GM18870 (cell line): ENCODE results near the gene PDSS1.
"Not testable (repeated sequence)": the region's sequence is repeated elsewhere in the genome, so short reads cannot be mapped to it uniquely, and the experiment has no call there.

Experiments
- ATAC-seq: cut with Tn5 transposase; IDR thresholded peaks from one replicate; pipeline ENCODE4 v1.9.1; 2021; ENCODE audit warnings: moderate library complexity; ENCODE audit not compliant: unreplicated experiment

PDSS1 gene

GRCh38 chr10:26697163-26697921 lies at the start of gene PDSS1:
Gene PDSS1, plus strand, starts transcription at chr10:26697701. Its CDS starts 11 bp downstream, at chr10:26697712.
- peak; percentile 73 for ATAC-seq

- not testable (repeated sequence) for ATAC-seq
Measured at GRCh38 chr10:26648245-26648636, 49.3 kb upstream of the PDSS1 start.

GRCh38 chr10:26650406-26650805 lies 47.1 kb upstream of the PDSS1 start:
- ATAC-seq, result no peak

- ATAC-seq, result not testable (repeated sequence)
Measured at GRCh38 chr10:26651476-26651875, 46.0 kb upstream of the PDSS1 start.

- no peak for ATAC-seq
Measured at GRCh38 chr10:26653004-26653403, 44.5 kb upstream of the PDSS1 start.

GRCh38 chr10:26655746-26656145 lies 41.8 kb upstream of the PDSS1 start:
- ATAC-seq, result no peak

- no peak for ATAC-seq
Measured at GRCh38 chr10:26662864-26663263, 34.6 kb upstream of the PDSS1 start.

GRCh38 chr10:26665080-26666048 lies 32.1 kb upstream of the PDSS1 start:
- no peak for ATAC-seq

- ATAC-seq, result no peak
Measured at GRCh38 chr10:26675873-26676257, 21.6 kb upstream of the PDSS1 start.

- ATAC-seq, result no peak
Measured at GRCh38 chr10:26679588-26679987, 17.9 kb upstream of the PDSS1 start.

- ATAC-seq, result no peak
Measured at GRCh38 chr10:26681076-26681475, 16.4 kb upstream of the PDSS1 start.

- not testable (repeated sequence) for ATAC-seq
Measured at GRCh38 chr10:26681971-26682370, 15.5 kb upstream of the PDSS1 start.

GRCh38 chr10:26682931-26683330 lies 14.6 kb upstream of the PDSS1 start:
- no peak for ATAC-seq

- peak; percentile 91 for ATAC-seq
Measured at GRCh38 chr10:26684667-26685264, 12.7 kb upstream of the PDSS1 start.

GRCh38 chr10:26685441-26685840 lies 12.1 kb upstream of the PDSS1 start:
- ATAC-seq, result no peak

GRCh38 chr10:26689399-26689798 lies 8.1 kb upstream of the PDSS1 start:
- ATAC-seq, result no peak

- ATAC-seq, result no peak
Measured at GRCh38 chr10:26690731-26691475, 6.6 kb upstream of the PDSS1 start.

- not testable (repeated sequence) for ATAC-seq
Measured at GRCh38 chr10:26694536-26694935, 3.0 kb upstream of the PDSS1 start.

- ATAC-seq, result peak; percentile 9
Measured at GRCh38 chr10:26696786-26697162, 727 bp upstream of the PDSS1 start.

- no peak for ATAC-seq
Measured at GRCh38 chr10:26697922-26698608, 564 bp downstream of the PDSS1 start.
